ENCODE measurements around the gene INCENP.
A peak's percentile ranks its signal among the peaks of the same experiment; 100 is the strongest.

Gene INCENP

GRCh38 chr11:62124186-62125113, 639 bp downstream of the INCENP start:
- DNase-seq (ENCODE audit: low spot score) = no peak

- DNase-seq (ENCODE audit: low spot score) = no peak
Observed at GRCh38 chr11:62125316-62125715, 1.5 kb downstream of the INCENP start.

GRCh38 chr11:62125881-62126280, 2.1 kb downstream of the INCENP start:
- no peak for DNase-seq (ENCODE audit: low spot score)

GRCh38 chr11:62127426-62127825, 3.6 kb downstream of the INCENP start:
- DNase-seq (ENCODE audit: low spot score) = no peak

DNA sequence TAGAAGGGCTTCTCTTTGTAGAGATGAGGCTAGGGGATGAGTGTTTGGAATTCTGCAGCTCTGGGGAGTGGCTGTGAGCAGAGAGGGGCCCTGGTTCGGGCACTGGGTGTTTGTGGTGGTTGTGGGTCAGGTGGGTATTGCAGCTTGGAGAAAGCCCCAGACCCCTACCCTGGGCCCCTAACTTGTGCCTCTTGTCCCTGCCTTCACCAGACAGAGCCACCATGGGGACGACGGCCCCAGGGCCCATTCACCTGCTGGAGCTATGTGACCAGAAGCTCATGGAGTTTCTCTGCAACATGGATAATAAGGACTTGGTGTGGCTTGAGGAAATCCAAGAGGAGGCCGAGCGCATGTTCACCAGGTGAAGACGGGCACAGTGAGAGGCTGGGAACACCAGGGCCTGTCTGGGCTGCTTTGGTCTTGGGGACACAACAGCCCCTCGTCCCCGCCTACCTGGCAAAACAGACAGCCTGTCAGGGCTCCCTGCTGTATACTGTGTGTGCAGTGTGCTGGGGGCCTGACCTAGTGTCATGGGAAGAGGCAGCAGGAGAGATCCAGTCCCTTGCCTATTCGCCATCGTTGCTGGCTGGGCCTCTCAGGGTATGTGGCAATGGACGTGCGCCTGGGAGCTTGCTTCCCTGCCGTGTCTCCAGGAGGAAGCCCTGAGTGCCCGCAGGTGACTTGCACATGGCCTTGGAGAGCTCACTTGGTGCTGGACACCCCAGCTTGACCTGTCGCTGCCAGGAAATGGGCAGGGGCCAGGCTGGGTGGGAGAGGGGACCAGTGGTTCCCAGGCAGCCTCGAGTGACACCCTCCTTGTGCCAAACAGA, 4.3 kb downstream of the INCENP start:
- peak; percentile 46 for DNase-seq (ENCODE audit: low spot score)

GRCh38 chr11:62128835-62129234, 5.0 kb downstream of the INCENP start:
- DNase-seq (ENCODE audit: low spot score) = peak; percentile 45

DNA sequence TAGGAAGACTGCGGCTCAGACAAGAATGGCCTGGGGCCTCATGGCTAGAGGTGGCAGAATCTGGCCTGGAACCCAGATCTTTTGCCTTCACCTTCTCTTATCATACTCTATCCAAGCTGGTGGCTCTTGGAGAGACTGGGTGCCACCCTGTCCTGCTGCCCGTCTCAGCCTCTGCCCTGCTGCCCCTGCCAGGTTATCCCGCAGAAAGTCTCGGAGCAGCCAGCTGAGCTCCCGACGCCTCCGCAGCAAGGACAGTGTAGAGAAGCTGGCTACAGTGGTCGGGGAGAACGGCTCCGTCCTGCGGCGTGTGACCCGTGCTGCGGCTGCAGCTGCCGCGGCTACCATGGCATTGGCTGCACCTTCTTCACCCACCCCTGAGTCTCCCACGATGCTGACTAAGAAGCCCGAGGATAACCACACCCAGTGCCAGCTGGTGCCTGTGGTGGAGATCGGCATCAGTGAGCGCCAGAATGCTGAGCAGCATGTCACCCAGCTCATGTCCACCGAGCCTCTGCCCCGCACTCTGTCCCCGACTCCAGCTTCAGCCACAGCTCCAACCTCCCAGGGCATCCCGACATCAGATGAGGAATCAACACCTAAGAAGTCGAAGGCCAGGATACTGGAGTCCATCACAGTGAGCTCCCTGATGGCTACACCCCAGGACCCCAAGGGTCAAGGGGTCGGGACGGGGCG, 5.9 kb downstream of the INCENP start:
- peak; percentile 51 for DNase-seq (ENCODE audit: low spot score)

DNA sequence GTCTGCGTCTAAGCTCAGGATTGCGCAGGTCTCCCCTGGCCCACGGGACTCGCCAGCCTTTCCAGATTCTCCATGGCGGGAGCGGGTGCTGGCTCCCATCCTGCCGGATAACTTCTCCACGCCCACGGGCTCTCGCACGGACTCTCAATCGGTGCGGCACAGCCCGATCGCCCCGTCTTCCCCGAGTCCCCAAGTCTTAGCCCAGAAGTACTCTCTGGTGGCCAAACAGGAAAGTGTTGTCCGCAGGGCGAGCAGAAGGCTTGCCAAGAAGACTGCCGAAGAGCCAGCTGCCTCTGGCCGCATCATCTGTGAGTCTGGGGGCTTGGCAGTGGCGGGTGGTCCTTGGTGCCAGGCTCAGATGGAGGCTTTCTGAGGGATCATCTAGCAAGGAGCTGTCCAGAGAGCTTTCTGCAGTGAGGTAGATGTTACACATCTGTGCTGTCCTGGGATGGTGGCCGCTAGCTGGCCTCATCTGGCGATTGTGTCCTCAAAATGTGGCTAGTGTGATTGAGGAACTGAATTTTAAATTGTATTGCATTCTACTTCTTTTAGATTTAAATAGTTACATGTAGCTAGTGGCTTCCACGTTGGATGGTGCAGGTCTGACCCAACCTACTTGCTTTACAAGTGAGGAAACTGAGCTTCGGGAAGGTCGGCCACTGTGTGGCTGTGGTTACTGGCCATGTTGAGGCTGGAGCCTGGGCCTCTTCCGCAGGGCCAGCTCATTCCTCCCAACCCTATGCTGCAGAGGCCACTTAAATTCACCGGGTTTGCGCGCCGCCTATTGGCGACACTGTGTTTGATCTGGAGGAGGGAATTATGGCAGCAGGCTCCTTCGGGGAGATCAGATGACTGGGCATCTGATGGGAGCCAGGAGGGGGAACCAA, 6.7 kb downstream of the INCENP start:
- DNase-seq (ENCODE audit: low spot score) = no peak

GRCh38 chr11:62131170-62131464, 7.3 kb downstream of the INCENP start:
- no peak for DNase-seq (ENCODE audit: low spot score)

GRCh38 chr11:62132191-62132590, 8.4 kb downstream of the INCENP start:
- DNase-seq (ENCODE audit: low spot score) = peak; percentile 65

- DNase-seq (ENCODE audit: low spot score) = no peak
Observed at GRCh38 chr11:62132689-62133293, 9.0 kb downstream of the INCENP start.

GRCh38 chr11:62133328-62134065, 9.7 kb downstream of the INCENP start:
- DNase-seq (ENCODE audit: low spot score) = no peak

- no peak for DNase-seq (ENCODE audit: low spot score)
Observed at GRCh38 chr11:62137276-62137861, 13.6 kb downstream of the INCENP start.

- peak; percentile 44 for DNase-seq (ENCODE audit: low spot score)
Observed at GRCh38 chr11:62137881-62138629, 14.2 kb downstream of the INCENP start.

DNA sequence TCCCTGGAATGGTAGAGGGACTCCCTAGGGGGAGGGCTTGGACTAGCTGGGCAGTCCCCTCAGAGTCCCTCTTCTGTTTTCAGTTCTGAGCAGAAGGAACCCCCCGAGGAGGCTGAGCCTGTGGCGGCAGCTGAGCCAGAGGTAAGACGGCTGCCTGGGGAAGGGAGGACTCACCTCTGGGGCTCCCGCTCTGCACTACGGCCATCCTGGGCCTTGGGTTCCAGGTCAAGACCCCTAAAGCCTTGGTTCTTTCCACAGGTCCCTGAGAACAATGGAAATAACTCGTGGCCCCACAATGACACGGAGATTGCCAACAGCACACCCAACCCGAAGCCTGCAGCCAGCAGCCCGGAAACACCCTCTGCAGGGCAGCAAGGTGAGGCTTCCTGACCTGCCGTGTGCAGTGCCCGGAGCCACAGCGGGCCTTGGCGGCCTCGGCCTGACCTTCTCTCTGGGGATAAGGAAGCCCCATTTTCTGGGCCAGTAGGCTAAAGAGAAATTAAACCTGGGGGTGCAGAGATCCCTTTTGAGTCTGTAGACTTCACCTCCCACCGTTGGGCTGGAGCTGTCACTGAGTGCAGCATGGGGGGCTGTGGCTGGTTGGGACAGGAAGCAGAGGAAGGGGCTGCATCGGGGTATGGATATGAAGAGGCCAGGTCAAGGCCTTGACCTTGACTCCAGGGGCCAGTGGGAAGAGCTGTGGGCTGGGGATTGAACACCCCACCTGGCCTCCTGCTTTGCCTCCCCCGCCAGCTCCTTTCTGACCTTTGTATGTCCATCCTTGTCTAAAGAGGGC, 15.0 kb downstream of the INCENP start:
- DNase-seq (ENCODE audit: low spot score) = no peak

DNA sequence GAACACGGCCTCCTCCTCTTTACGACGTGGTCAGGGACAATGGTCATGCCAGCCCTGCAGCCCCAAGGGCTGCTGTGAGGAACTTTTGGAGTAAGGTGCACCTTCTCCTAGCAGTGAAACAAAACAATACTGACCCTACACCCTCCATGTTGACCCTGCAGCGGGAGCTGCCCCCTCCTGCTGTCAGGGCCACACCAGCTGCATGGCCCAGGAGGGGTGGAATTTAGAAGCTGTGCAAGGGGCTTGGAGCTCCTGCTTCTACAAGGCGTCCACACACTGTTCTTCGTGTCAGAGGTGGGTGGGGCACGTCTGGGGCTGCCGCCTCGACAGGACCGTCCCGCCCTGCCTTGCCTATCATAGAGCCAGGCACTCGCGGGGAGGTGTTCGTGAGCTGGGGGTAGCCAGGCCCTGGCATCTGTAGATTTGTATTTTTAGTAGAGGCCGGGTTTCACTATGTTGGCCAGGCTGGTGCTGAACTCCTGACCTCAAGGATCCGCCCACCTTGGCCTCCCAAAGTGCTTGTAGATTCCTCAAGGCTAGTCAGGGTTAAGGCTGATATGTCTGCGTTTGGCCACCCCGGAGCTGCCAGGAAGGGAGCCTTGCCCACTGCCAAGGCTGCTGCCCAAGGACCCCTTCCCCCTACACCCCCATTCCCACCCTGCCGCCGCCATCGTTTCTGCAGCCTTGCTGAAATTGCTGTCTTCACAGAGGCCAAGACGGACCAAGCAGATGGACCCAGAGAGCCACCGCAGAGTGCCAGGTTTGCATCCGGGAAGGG, 15.9 kb downstream of the INCENP start:
- DNase-seq (ENCODE audit: low spot score) = peak; percentile 58

DNA sequence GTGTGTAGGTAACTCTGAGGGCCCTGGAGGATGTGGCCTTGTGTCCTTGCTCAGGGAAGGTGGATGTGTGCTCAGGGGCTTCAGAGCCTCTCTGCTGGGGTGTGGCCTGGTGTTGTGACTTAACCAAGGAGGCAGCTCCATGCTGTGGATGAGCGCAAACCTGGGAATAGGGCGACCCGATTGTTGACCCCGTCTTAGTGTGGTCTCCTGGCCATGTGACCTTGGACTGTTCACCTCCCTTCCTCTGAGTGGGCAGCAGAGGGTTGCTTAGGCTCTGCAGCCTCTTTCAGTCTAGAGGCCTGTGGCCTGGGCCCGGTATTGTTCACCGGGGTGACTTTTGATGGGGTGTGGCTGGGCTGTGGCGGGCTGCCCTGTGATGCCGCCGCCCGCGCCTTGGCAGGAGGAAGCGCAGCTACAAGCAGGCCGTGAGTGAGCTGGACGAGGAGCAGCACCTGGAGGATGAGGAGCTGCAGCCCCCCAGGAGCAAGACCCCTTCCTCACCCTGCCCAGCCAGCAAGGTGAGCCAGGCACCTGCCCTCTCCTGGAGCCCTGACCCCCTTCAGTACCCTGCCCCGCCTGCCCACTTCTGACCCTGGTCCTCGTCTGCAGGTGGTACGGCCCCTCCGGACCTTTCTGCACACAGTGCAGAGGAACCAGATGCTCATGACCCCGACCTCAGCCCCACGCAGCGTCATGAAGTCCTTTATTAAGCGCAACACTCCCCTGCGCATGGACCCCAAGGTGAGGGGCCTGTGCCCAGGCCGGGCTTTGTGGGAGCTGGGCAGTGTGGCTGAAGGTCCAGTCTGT, 16.7 kb downstream of the INCENP start:
- peak; percentile 53 for DNase-seq (ENCODE audit: low spot score)

Measured in left forelimb (tissue), 1 donor.